Panc1 (cell line): ENCODE results near the gene FCHSD2.

ENCODE experiments used
- POLR2AphosphoS5 ChIP-seq: IDR thresholded peaks from 2 replicates; pipeline ENCODE4 v1.6.1; 2012; ENCODE audit warnings: mild to moderate bottlenecking, low read depth, low read length, moderate library complexity
- REST ChIP-seq, 2 experiments: IDR thresholded peaks; 2 replicates each; pipeline ENCODE4 v1.6.1; 2011 to 2012; ENCODE audit warnings: low read depth in 2 of 2, control low read depth in 1 of 2, low read length in 1 of 2, mild to moderate bottlenecking in 1 of 2, moderate library complexity in 1 of 2; ENCODE audit not compliant: insufficient read depth in 1 of 2
- TF ChIP-seq, protein P1 (sequence below): fragments of 450-650 bp; IDR thresholded peaks from 2 replicates; pipeline ENCODE4 v1.5.1; 2017; ENCODE audit warnings: mild to moderate bottlenecking

- TF ChIP-seq, protein P1, sequence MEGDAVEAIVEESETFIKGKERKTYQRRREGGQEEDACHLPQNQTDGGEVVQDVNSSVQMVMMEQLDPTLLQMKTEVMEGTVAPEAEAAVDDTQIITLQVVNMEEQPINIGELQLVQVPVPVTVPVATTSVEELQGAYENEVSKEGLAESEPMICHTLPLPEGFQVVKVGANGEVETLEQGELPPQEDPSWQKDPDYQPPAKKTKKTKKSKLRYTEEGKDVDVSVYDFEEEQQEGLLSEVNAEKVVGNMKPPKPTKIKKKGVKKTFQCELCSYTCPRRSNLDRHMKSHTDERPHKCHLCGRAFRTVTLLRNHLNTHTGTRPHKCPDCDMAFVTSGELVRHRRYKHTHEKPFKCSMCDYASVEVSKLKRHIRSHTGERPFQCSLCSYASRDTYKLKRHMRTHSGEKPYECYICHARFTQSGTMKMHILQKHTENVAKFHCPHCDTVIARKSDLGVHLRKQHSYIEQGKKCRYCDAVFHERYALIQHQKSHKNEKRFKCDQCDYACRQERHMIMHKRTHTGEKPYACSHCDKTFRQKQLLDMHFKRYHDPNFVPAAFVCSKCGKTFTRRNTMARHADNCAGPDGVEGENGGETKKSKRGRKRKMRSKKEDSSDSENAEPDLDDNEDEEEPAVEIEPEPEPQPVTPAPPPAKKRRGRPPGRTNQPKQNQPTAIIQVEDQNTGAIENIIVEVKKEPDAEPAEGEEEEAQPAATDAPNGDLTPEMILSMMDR = no peak
- TF ChIP-seq POLR2AphosphoS5 = no peak
- TF ChIP-seq REST (IDR thresholded peaks at IDR 0.05; ENCODE audit: insufficient read depth in 1 of 2, low read depth in 2 of 2, low read length in 1 of 2) = no peak
These were observed 352.5 kb downstream of the FCHSD2 start for GRCh38 chr11:72789493-72790131.
